HFFc6 (cell line): ENCODE data around the gene ADCY6. TPM values are rescaled to one million over a fixed set of nuclear protein-coding genes. Genes with fewer than 3 reads are reported as not detected.

Source experiments
- DNase-seq: peaks from one replicate; pipeline ENCODE4 v3.0.0-alpha.2; 2018
- H3K27ac Mint-ChIP-seq: 2 replicates; pipeline ENCODE4 v1.8.0; 2020; ENCODE audit warnings: mild to moderate bottlenecking, mixed read lengths
- H3K27me3 Mint-ChIP-seq: 2 replicates; pipeline ENCODE4 v1.8.0; 2021; ENCODE audit warnings: mild to moderate bottlenecking, moderate library complexity, mixed read lengths; ENCODE audit not compliant: insufficient read depth
- H3K36me3 Mint-ChIP-seq: 2 replicates; pipeline ENCODE4 v1.8.0; 2021; ENCODE audit warnings: low read depth, mixed read lengths
- H3K4me1 Mint-ChIP-seq: 2 replicates; pipeline ENCODE4 v1.8.0; 2020; ENCODE audit warnings: low read depth, mixed read lengths
- H3K4me3 Mint-ChIP-seq: 2 replicates; pipeline ENCODE4 v1.8.0; 2020; ENCODE audit warnings: mild to moderate bottlenecking, moderate library complexity, mixed read lengths
- H3K9me3 Mint-ChIP-seq: 2 replicates; pipeline ENCODE4 v1.8.0; 2020; ENCODE audit warnings: mild to moderate bottlenecking, mixed read lengths
- CTCF ChIP-seq: fragments of 200-600 bp; sonication (generic); IDR thresholded peaks from 2 replicates; pipeline ENCODE4 v1.5.0; 2021; ENCODE audit warnings: antibody characterized with exemption, mild to moderate bottlenecking
- total RNA-seq, 6 experiments: library from RNA; stranded (reverse); fragmentation: NEBNext Ultra II Directional; extraction: Animal tissue kit (Norgen Biotek cat#: 25700); gene quantifications; 2 replicates in 1 of 6; 3 replicates in 5 of 6; pipeline ENCODE4 v1.2.3, GENCODE V29; 2021

ADCY6 gene
- total RNA-seq, 6 experiments from 2014 or later: 20.3 to 31.6 (median 22.4) TPM

DNA sequence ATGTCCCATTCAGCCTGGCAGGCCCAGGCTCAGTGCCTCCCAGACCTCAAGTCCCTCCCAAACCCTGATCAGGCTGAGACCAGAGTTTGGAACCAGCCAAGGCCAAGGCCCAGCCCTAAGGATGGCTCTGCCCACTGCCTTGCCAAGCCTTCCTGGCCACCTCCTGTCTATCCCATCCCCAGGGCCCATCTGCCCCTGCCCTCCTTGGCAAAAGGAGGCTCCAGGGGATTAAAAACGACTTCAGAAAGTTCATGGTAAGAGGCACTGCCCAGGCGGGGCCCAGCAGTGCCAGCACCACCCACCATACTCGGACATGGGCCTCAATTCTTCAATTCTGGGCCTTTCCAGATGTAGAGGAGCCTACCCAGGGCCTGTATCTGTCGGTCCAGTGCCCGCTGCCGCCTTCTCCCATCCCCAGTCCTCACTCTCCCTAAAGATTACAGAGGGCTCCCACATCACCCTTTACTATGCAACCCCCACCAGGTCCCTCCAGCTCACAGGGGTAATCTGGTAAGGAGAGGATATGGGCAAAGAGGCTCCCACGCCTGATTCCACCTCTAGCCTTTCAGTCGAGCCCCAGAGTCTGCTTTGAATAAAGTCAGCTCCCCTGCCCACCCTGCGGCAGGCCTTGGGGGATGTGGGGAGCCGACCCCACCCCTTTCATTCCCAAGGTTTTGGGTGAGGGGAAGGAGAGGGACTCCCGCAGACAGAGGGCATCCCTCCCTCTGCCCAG, 932 bp downstream of the ADCY6 start:
- no peak for TF ChIP-seq CTCF
- H3K4me1 Mint-ChIP-seq: peaks cover 23% of the 10 kb centered on the region
- no peaks in the 10 kb centered on the region for H3K9me3 Mint-ChIP-seq
- peak overlapping the region; percentile 73 for H3K27ac Mint-ChIP-seq
- DNase-seq: no peak
- H3K4me3 Mint-ChIP-seq: peak overlapping the region; percentile 91
- no peaks in the 10 kb centered on the region for H3K27me3 Mint-ChIP-seq
- no peaks in the 10 kb centered on the region for H3K36me3 Mint-ChIP-seq

- Mint-ChIP-seq H3K4me1 (peaks cover 28% of the 10 kb centered on the region), H3K27me3 (no peaks in the 10 kb centered on the region), H3K9me3 (no peaks in the 10 kb centered on the region), H3K36me3 (no peaks in the 10 kb centered on the region), H3K4me3 (peak overlapping the region; percentile 91), H3K27ac (peak overlapping the region; percentile 73)
- DNase-seq: no peak
- no peak for TF ChIP-seq CTCF
Measured at GRCh38 chr12:48786591-48787544, 2.0 kb downstream of the ADCY6 start.

GRCh38 chr12:48783432-48783831, 5.5 kb downstream of the ADCY6 start:
- Mint-ChIP-seq H3K36me3 (0 out of 2 replicates have a peak, but pooled peaks cover 6% of the 10 kb centered on the region), H3K4me1 (peaks cover 49% of the 10 kb centered on the region), H3K9me3 (no peaks in the 10 kb centered on the region), H3K4me3 (no peak overlapping the region), H3K27ac (no peak overlapping the region), H3K27me3 (no peaks in the 10 kb centered on the region)
- no peak for TF ChIP-seq CTCF
- no peak for DNase-seq

DNA sequence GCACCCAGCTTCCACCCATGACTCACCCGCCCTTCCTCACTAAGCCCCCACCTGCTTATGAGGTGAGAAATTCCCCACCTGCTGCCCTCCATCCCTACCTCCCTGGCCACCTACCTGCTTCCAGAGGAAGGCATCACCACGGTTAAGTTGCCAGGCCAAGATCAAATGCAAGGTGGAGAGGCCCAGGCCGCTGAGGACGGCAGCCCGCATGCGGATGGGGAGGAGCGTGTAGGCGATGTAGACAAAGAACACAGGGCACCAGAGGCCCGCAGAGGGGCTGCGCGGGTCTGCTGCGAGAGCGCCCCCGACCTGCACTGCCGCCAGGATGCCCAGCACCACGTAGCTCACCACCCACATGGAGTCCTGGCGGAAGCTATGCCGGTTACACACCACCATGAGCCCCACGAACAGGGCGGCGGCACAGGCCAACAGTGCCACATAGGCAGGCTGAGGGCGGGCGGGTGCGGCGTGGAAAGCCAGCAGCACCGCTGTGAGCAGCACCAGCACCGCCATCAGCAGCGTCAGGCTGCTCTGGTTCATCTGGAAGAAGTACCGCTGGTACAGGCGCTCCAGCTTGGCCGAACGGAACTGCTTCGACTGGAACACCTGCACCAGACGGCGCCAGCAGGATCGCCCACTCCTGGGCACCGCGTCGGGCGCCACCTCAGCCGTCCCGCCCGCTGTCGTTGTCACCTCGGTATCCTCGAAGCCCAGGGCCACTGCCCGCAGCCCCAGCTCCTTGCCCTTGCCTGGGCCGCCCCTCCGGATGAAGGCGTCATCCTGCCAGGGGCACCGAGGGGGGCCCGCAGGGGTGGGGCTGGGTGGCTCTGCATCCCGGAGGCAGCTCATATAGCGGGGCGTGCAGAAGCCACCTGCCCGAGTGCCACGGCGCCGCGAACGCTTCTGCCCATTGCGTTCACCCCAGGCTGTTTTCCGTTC, 6.2 kb downstream of the ADCY6 start:
- H3K27me3 Mint-ChIP-seq: no peaks in the 10 kb centered on the region
- peaks cover 45% of the 10 kb centered on the region for H3K4me1 Mint-ChIP-seq
- no peak for DNase-seq
- peaks cover 6% of the 10 kb centered on the region; the same call in 1 of the 2 replicates for H3K36me3 Mint-ChIP-seq
- TF ChIP-seq CTCF: no peak
- no peaks in the 10 kb centered on the region for H3K9me3 Mint-ChIP-seq
- no peak overlapping the region for H3K27ac Mint-ChIP-seq
- H3K4me3 Mint-ChIP-seq: no peak overlapping the region
